Measurements from ENCODE around the gene ILF2.
A peak's percentile ranks its signal among the peaks of the same experiment; 100 is the strongest.

Gene ILF2

DNA sequence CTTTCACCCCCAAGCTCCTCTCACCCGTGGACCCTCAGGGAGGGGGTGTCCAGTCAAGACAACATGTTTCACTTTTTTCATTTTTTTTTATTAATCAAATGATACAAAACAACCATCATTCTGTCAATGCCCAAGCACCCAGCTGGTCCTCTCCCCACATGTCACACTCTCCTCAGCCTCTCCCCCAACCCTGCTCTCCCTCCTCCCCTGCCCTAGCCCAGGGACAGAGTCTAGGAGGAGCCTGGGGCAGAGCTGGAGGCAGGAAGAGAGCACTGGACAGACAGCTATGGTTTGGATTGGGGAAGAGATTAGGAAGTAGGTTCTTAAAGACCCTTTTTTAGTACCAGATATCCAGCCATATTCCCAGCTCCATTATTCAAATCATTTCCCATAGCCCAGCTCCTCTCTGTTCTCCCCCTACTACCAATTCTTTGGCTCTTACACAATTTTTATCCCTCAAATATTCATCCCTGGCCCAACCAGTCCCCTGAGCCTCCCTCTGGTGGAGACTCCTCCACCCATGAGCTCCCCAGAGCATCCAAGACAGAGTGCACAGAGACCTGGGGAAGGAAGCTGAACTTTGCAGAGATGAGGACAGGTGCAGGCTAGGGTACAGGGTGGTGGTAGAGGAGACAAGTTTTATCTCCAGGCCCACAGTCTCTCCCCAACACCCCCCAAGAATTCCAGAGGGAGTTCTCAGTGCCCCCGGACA is 56.4 kb downstream of the ILF2 start:
- Histone ChIP-seq H3K4me3 (ENCODE audit: low read depth, low read length) (no peak overlapping the region), H3K27ac (no peak overlapping the region), H3K27me3 (replicated peaks) (no peaks in the 10 kb centered on the region), H3K36me3 (replicated peaks) (peaks cover 6% of the 10 kb centered on the region)
- no peak for DNase-seq
- TF ChIP-seq, protein P1, sequence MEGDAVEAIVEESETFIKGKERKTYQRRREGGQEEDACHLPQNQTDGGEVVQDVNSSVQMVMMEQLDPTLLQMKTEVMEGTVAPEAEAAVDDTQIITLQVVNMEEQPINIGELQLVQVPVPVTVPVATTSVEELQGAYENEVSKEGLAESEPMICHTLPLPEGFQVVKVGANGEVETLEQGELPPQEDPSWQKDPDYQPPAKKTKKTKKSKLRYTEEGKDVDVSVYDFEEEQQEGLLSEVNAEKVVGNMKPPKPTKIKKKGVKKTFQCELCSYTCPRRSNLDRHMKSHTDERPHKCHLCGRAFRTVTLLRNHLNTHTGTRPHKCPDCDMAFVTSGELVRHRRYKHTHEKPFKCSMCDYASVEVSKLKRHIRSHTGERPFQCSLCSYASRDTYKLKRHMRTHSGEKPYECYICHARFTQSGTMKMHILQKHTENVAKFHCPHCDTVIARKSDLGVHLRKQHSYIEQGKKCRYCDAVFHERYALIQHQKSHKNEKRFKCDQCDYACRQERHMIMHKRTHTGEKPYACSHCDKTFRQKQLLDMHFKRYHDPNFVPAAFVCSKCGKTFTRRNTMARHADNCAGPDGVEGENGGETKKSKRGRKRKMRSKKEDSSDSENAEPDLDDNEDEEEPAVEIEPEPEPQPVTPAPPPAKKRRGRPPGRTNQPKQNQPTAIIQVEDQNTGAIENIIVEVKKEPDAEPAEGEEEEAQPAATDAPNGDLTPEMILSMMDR (IDR thresholded peaks at IDR 0.05; ENCODE audit: low read depth, low read length, missing control alignments) = peak; percentile 12
- in situ Hi-C loops (cut with HindIII; ENCODE audit: low pct_ligation_motif_present, low sequenced_read_pairs) = no loop called here

- Histone ChIP-seq H3K4me3 (ENCODE audit: low read depth, low read length) (no peak overlapping the region), H3K27ac (no peak overlapping the region)
These were observed 57.4 kb downstream of the ILF2 start for GRCh38 chr1:153613406-153613805.

GRCh38 chr1:153612755-153613331 is 58.0 kb downstream of the ILF2 start, which contains the start of gene S100A16:
Gene S100A16, minus strand, starts transcription at chr1:153613137. Its CDS starts 4,986 bp downstream, at chr1:153608151.
- peak within 1 kb of the TSS; percentile 61 for H3K4me3 ChIP-seq (ENCODE audit: low read depth, low read length)
- no peak within 1 kb of the TSS for H3K27ac ChIP-seq
- TF ChIP-seq, protein P1 (IDR thresholded peaks at IDR 0.05; ENCODE audit: low read depth, low read length, missing control alignments) = no peak
- H3K27me3 ChIP-seq (replicated peaks) = no peaks in the 10 kb centered on the region
- in situ Hi-C loops (cut with HindIII; ENCODE audit: low pct_ligation_motif_present, low sequenced_read_pairs) = no loop called here
- peaks cover 2% of the 10 kb centered on the region for H3K36me3 ChIP-seq (replicated peaks)
- DNase-seq = peak; percentile 27

More at GRCh38 chr1:153613406-153613805, 57.4 kb downstream of the ILF2 start:
- Histone ChIP-seq H3K36me3 (replicated peaks) (peaks cover 1% of the 10 kb centered on the region), H3K27me3 (replicated peaks) (no peaks in the 10 kb centered on the region)
- TF ChIP-seq, protein P1 (IDR thresholded peaks at IDR 0.05; ENCODE audit: low read depth, low read length, missing control alignments) = no peak
- no peak for DNase-seq
- in situ Hi-C loops (cut with HindIII; ENCODE audit: low pct_ligation_motif_present, low sequenced_read_pairs) = no loop called here

GRCh38 chr1:153612111-153612754 is 58.6 kb downstream of the ILF2 start:
- Histone ChIP-seq H3K4me3 (ENCODE audit: low read depth, low read length) (peak overlapping the region; percentile 61), H3K27ac (no peak overlapping the region), H3K27me3 (replicated peaks) (no peaks in the 10 kb centered on the region), H3K36me3 (replicated peaks) (peaks cover 4% of the 10 kb centered on the region)
- no peak for DNase-seq
- in situ Hi-C loops (cut with HindIII; ENCODE audit: low pct_ligation_motif_present, low sequenced_read_pairs) = no loop called here
- TF ChIP-seq, protein P1 (IDR thresholded peaks at IDR 0.05; ENCODE audit: low read depth, low read length, missing control alignments) = no peak
